Activated CD4-positive, alpha-beta T cell treated with anti-CD3 and anti-CD28 coated beads, Interleukin-2, amount 10 ng/mL, durations not matched to agents 24 days and 14 days (primary cell): ENCODE data around the gene ZNF318. TPM values are rescaled to one million over a fixed set of nuclear protein-coding genes. Genes with fewer than 3 reads are reported as not detected.
"Not testable (repeated sequence)": the region's sequence is repeated elsewhere in the genome, so short reads cannot be mapped to it uniquely, and the experiment has no call there.

Source experiments
- DNase-seq: peaks from one replicate; pipeline ENCODE4 v3.0.0; 2022
- H3K27ac Mint-ChIP-seq: one replicate; pipeline ENCODE4 v1.8.0; 2022; ENCODE audit warnings: mild to moderate bottlenecking, mixed read lengths
- H3K27me3 Mint-ChIP-seq: one replicate; pipeline ENCODE4 v1.8.0; 2022; ENCODE audit warnings: mixed read lengths
- H3K36me3 Mint-ChIP-seq: one replicate; pipeline ENCODE4 v1.8.0; 2022; ENCODE audit warnings: low read depth, mild to moderate bottlenecking, mixed read lengths
- H3K4me1 Mint-ChIP-seq: one replicate; pipeline ENCODE4 v1.8.0; 2021; ENCODE audit warnings: mixed read lengths
- H3K4me3 Mint-ChIP-seq: one replicate; pipeline ENCODE4 v1.8.0; 2022; ENCODE audit warnings: mild to moderate bottlenecking, moderate library complexity, mixed read lengths
- H3K9me3 Mint-ChIP-seq: one replicate; pipeline ENCODE4 v1.8.0; 2021; ENCODE audit warnings: mixed read lengths
- intact Hi-C: fragments of 100-400 bp; cut with micrococcal nuclease; formaldehyde crosslinking; loops from one replicate; pipeline ENCODE4 v1.15.1; 2023
- total RNA-seq: library from RNA; stranded (reverse); gene quantifications from 2 replicates; pipeline ENCODE4 v1.2.3, GENCODE V29; 2022

The ZNF318 gene, protein sequence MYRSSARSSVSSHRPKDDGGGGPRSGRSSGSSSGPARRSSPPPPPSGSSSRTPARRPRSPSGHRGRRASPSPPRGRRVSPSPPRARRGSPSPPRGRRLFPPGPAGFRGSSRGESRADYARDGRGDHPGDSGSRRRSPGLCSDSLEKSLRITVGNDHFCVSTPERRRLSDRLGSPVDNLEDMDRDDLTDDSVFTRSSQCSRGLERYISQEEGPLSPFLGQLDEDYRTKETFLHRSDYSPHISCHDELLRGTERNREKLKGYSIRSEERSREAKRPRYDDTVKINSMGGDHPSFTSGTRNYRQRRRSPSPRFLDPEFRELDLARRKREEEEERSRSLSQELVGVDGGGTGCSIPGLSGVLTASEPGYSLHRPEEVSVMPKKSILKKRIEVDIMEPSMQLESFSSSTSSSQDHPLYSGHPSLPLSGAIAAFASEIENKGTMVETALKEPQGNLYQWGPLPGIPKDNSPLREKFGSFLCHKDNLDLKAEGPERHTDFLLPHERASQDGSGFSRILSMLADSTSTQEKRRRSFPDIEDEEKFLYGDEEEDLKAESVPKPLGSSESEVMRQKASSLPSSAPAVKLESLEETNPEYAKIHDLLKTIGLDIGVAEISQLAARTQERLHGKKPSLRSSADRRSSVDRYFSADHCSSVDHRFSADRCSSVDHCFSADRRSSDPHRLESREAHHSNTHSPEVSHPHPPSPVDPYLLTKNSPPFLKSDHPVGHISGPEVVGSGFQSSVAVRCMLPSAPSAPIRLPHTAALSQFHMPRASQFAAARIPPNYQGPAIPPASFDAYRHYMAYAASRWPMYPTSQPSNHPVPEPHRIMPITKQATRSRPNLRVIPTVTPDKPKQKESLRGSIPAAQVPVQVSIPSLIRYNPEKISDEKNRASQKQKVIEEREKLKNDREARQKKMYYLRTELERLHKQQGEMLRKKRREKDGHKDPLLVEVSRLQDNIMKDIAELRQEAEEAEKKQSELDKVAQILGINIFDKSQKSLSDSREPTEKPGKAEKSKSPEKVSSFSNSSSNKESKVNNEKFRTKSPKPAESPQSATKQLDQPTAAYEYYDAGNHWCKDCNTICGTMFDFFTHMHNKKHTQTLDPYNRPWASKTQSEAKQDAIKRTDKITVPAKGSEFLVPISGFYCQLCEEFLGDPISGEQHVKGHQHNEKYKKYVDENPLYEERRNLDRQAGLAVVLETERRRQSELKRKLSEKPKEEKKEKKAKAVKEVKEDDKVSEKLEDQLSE (N-terminal part only)
- total RNA-seq, result 9.3 and 10.3 TPM in 2 replicates

GRCh38 chr6:43369174-43370002 is at the start of gene ZNF318:
Gene ZNF318 (minus strand): TSS chr6:43369647. CDS start chr6:43369365, 282 bp downstream.
- Mint-ChIP-seq H3K4me1 (peaks cover 35% of the 10 kb centered on the region), H3K9me3 (no peaks in the 10 kb centered on the region), H3K36me3 (peaks cover 9% of the 10 kb centered on the region), H3K27me3 (peaks cover 1% of the 10 kb centered on the region), H3K4me3 (peak within 1 kb of the TSS; percentile 85), H3K27ac (peak within 1 kb of the TSS; percentile 94)
- DNase-seq, result peak; percentile 98
- intact Hi-C loops, result loop anchor here (1.0 to 5.0 kb wide), 5 partner anchors 14 to 260 kb away; partner anchors contain the start of genes ABCC10, GTPBP2, POLR1C and YIPF3

DNA sequence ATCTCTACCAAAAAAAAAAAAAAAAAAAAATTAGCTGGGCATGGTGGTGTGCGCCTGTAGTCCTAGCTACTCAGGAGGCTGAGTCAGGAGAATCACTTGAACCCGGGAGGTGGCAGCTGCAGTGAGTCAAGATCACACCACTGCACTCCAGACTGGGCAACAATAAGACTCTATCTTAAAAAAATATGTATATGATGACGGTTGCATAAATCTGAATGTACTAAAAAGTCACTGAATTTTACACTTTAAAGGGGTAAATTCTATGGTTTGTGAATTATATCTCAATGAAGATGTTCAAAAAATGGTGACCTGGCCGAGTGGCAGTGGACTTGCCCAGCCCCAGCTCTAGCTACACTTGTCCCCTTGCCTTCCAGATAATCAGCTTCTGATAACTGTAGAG is 47.5 kb upstream of the ZNF318 start:
- intact Hi-C loops, result no loop called here
- H3K27ac Mint-ChIP-seq, result no peak overlapping the region
- no peaks in the 10 kb centered on the region for H3K4me1 Mint-ChIP-seq
- no peak overlapping the region for H3K4me3 Mint-ChIP-seq
- H3K9me3 Mint-ChIP-seq, result no peaks in the 10 kb centered on the region
- no peak for DNase-seq
- H3K36me3 Mint-ChIP-seq, result no peaks in the 10 kb centered on the region
- peaks cover 27% of the 10 kb centered on the region for H3K27me3 Mint-ChIP-seq

DNA sequence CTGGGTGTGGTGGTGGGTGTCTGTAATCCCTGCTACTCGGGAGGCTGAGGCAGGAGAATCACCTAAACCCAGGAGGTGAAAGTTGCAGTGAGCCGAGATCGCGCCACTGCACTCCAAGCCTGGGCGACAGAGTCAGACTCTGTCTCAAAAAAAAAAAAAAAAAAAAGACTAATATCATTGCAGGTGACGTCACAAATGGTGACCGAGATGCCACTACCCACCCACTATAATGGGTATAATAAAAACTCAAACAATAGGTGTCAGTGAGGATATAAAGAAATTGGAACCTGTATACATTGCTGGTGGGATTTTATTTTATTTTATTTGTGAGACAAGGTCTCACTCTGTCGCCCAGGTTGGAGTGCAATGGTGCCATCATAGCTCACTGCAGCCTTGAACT is 45.8 kb upstream of the ZNF318 start:
- H3K4me3 Mint-ChIP-seq, H3K9me3 Mint-ChIP-seq, DNase-seq, H3K4me1 Mint-ChIP-seq, H3K36me3 Mint-ChIP-seq, H3K27ac Mint-ChIP-seq, intact Hi-C loops: not testable (repeated sequence)
- H3K27me3 Mint-ChIP-seq, result peaks cover 32% of the 10 kb centered on the region

DNA sequence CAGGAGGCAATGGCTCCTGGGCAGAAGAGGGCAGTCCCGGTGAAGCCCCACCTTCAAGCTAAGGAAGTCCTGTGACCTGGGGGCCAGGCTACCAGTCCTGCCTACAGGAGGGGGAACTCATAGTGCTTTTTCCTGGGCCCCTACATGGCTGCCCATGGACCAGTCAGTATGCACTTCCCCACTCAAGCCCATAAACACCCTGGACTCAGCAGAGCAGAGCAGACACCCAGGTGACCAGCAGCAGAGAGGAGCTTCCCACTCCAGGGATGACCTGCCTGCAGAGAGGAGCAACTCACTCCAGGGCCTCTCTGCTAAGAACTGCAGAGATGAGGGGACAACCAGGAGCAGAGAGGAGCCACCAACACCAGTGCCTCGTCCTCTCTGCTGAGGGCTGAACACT is 43.6 kb upstream of the ZNF318 start:
- peaks cover 29% of the 10 kb centered on the region for H3K27me3 Mint-ChIP-seq
- no peaks in the 10 kb centered on the region for H3K36me3 Mint-ChIP-seq
- H3K4me1 Mint-ChIP-seq, result no peaks in the 10 kb centered on the region
- intact Hi-C loops, result no loop called here
- DNase-seq, result no peak
- H3K27ac Mint-ChIP-seq, result no peak overlapping the region
- no peak overlapping the region for H3K4me3 Mint-ChIP-seq
- no peaks in the 10 kb centered on the region for H3K9me3 Mint-ChIP-seq

GRCh38 chr6:43412541-43412940 is 43.1 kb upstream of the ZNF318 start:
- no peak for DNase-seq
- Mint-ChIP-seq H3K4me3 (no peak overlapping the region), H3K27me3 (peaks cover 27% of the 10 kb centered on the region), H3K36me3 (no peaks in the 10 kb centered on the region), H3K27ac (no peak overlapping the region), H3K9me3 (no peaks in the 10 kb centered on the region), H3K4me1 (no peaks in the 10 kb centered on the region)
- intact Hi-C loops, result no loop called here

GRCh38 chr6:43410776-43411175 is 41.3 kb upstream of the ZNF318 start:
- H3K9me3 Mint-ChIP-seq, intact Hi-C loops, H3K27ac Mint-ChIP-seq, H3K4me1 Mint-ChIP-seq, H3K36me3 Mint-ChIP-seq, DNase-seq, H3K4me3 Mint-ChIP-seq: not testable (repeated sequence)
- peaks cover 26% of the 10 kb centered on the region for H3K27me3 Mint-ChIP-seq

DNA sequence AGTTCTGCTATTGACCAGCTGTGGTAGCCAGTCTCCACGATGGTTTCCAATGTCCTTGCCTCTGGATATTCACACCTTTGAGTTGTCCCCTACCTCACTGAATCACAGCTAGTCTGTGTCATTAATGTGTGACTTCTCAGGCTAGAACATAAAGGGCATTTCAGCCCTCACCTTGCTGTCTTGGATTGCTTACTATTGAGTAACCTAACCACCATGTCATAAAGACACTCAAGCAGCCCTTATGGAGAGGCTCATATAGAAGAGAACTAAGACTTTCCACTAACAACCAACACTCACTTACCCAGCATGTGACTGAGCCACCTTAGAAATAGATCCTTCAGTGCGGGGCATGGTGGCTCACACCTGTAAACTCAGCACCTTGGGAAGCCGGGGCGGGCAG is 38.8 kb upstream of the ZNF318 start:
- Mint-ChIP-seq H3K9me3 (peaks cover 9% of the 10 kb centered on the region), H3K4me3 (no peak overlapping the region), H3K36me3 (no peaks in the 10 kb centered on the region), H3K27me3 (peaks cover 43% of the 10 kb centered on the region), H3K4me1 (no peaks in the 10 kb centered on the region), H3K27ac (no peak overlapping the region)
- intact Hi-C loops, result no loop called here
- no peak for DNase-seq

- intact Hi-C loops, result no loop called here
- no peak overlapping the region for H3K27ac Mint-ChIP-seq
- no peaks in the 10 kb centered on the region for H3K36me3 Mint-ChIP-seq
- H3K4me3 Mint-ChIP-seq, result no peak overlapping the region
- H3K4me1 Mint-ChIP-seq, result no peaks in the 10 kb centered on the region
- no peak for DNase-seq
- H3K9me3 Mint-ChIP-seq, result peaks cover 9% of the 10 kb centered on the region
- peaks cover 47% of the 10 kb centered on the region for H3K27me3 Mint-ChIP-seq
Measured at GRCh38 chr6:43407296-43407695, 37.8 kb upstream of the ZNF318 start.

DNA sequence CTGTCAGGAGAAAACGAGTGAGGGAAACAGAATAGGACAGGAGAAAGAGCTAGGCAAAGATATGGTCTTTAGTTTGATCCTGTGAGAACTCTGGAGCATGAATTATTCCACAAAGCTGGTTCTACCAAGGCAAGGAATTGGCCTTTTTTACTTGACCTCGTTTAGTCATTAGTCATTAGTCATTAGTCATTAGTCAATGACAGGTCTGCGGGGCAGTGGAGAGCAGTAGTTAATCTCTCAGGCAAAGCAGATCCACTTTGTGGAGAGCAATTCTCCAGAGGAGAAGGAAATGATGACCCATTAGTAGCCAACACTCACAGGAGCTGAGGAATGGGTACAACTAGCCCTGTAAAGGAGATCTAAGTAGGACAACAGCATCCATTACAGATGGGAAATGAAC is 35.9 kb upstream of the ZNF318 start:
- DNase-seq, result no peak
- Mint-ChIP-seq H3K27me3 (peaks cover 46% of the 10 kb centered on the region), H3K4me3 (no peak overlapping the region), H3K36me3 (no peaks in the 10 kb centered on the region), H3K27ac (no peak overlapping the region), H3K9me3 (peaks cover 9% of the 10 kb centered on the region), H3K4me1 (no peaks in the 10 kb centered on the region)
- intact Hi-C loops, result no loop called here

DNA sequence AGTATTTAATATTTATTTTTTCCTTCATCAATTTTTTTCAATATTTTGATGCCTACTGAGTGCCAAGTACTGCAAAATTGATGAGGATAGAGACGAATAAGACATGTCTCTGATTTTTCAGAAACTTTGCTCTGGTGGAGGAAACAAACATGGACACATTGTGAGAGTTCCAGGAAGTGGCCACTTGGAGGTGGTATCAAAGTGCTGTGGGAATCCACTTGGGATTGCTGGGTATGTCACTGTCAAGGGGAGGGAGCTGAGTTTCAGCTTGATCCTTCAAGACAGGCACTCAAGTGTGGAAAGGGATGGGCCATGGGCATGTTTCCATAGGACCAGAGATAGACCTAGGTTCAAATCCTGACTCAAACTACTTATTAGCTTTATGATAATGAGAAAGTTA is 33.4 kb upstream of the ZNF318 start:
- Mint-ChIP-seq H3K9me3 (peaks cover 9% of the 10 kb centered on the region), H3K4me1 (no peaks in the 10 kb centered on the region)
- intact Hi-C loops, result no loop called here

DNA sequence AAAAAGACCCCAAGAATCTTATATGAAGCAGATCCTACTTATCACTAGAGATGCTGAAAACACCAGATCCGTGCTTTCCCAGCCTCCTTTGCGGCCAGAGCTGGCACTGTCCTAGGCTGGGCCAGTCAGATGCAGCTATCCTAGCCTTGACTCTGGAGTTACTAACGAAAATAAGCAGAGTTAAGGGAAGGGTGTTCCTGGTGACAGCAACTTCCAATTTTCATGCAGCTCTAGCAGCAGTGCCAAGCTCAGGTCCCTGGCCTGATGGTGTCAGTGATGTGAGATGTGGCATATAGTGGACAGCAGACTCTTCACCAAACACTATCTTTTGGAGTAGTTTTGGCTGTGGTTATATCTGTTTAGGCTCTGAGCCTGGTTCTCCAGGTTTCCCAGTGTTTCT is 32.3 kb upstream of the ZNF318 start:
- H3K27me3 Mint-ChIP-seq, result peaks cover 43% of the 10 kb centered on the region
- H3K4me1 Mint-ChIP-seq, result no peaks in the 10 kb centered on the region
- DNase-seq, result no peak
- H3K36me3 Mint-ChIP-seq, result no peaks in the 10 kb centered on the region
- no peak overlapping the region for H3K27ac Mint-ChIP-seq
- intact Hi-C loops, result no loop called here
- H3K9me3 Mint-ChIP-seq, result peaks cover 9% of the 10 kb centered on the region
- no peak overlapping the region for H3K4me3 Mint-ChIP-seq

More for the DNA sequence above, 33.4 kb upstream of the ZNF318 start:
- Mint-ChIP-seq H3K36me3 (no peaks in the 10 kb centered on the region), H3K4me3 (no peak overlapping the region), H3K27me3 (peaks cover 44% of the 10 kb centered on the region), H3K27ac (no peak overlapping the region)
- no peak for DNase-seq

GRCh38 chr6:43399932-43400487 is 30.6 kb upstream of the ZNF318 start:
- peaks cover 35% of the 10 kb centered on the region for H3K27me3 Mint-ChIP-seq
- H3K36me3 Mint-ChIP-seq, result no peaks in the 10 kb centered on the region
- H3K27ac Mint-ChIP-seq, result no peak overlapping the region
- no peak for DNase-seq
- no peaks in the 10 kb centered on the region for H3K9me3 Mint-ChIP-seq
- intact Hi-C loops, result loop anchor here (2.0 to 10.0 kb wide), 2 partner anchors 75 to 137 kb away; no protein-coding TSS in a partner anchor
- H3K4me3 Mint-ChIP-seq, result no peak overlapping the region
- H3K4me1 Mint-ChIP-seq, result no peaks in the 10 kb centered on the region
